Upper lobe of left lung (tissue), 6 donors: Measurements from ENCODE around the gene ADAMTS2. TPM values are rescaled to one million over a fixed set of nuclear protein-coding genes. Genes with fewer than 3 reads are reported as not detected.

ENCODE experiments used
- ATAC-seq, 2 donors: fragments of 200-7000 bp; cut with Tn5 transposase; one replicate each; pipeline ENCODE4 v1.9.1; 2022; ENCODE audit warnings: mild to moderate bottlenecking in 2 of 2, moderate library complexity in 2 of 2; ENCODE audit not compliant: low FRiP score in 2 of 2
- DNase-seq, 2 donors: peaks; one replicate each; pipeline ENCODE4 v3.0.0-alpha.2; 2019 to 2020
- H3K27ac ChIP-seq, 4 donors: fragments of 200-600 bp; sonication (generic); one replicate each; pipeline ENCODE4 v1.5.1; 2016 to 2019
- H3K27me3 ChIP-seq, 4 donors: fragments of 200-600 bp; sonication (generic); one replicate each; pipeline ENCODE4 v1.5.1; 2017 to 2019
- H3K36me3 ChIP-seq, 4 donors: fragments of 200-600 bp; sonication (generic); one replicate each; pipeline ENCODE4 v1.5.1; 2016 to 2019
- H3K4me1 ChIP-seq, 4 donors: fragments of 200-600 bp; sonication (generic); one replicate each; pipeline ENCODE4 v1.5.1; 2018 to 2019
- H3K4me3 ChIP-seq, 4 donors: fragments of 200-600 bp; sonication (generic); one replicate each; pipeline ENCODE4 v1.5.1; 2017 to 2019; ENCODE audit warnings: mild to moderate bottlenecking in 2 of 4, moderate library complexity in 1 of 4
- H3K9me3 ChIP-seq, 4 donors: fragments of 200-600 bp; sonication (generic); one replicate each; pipeline ENCODE4 v1.5.1; 2018 to 2019
- CTCF ChIP-seq, 6 experiments: fragments of 450-650 bp in 4 of 6; fragments of 200-600 bp in 2 of 6; sonication (generic) in 2 of 6; IDR thresholded peaks; one replicate each; pipeline ENCODE4 v1.5.1; 2016 to 2019; ENCODE audit warnings: antibody characterized with exemption in 6 of 6
- EP300 ChIP-seq, 4 donors: sonication (generic); formaldehyde crosslinking; IDR thresholded peaks; one replicate each; pipeline ENCODE4 v1.5.1; 2017; ENCODE audit warnings: antibody characterized with exemption in 4 of 4, control low read depth in 2 of 4
- POLR2A ChIP-seq, 4 donors: fragments of 450-650 bp; IDR thresholded peaks; one replicate each; pipeline ENCODE4 v1.5.1; 2016 to 2017; ENCODE audit warnings: antibody characterized with exemption in 4 of 4, mild to moderate bottlenecking in 2 of 4
- POLR2AphosphoS5 ChIP-seq, 2 donors: sonication (generic); formaldehyde crosslinking; IDR thresholded peaks; one replicate each; pipeline ENCODE4 v1.5.1; 2017; ENCODE audit warnings: antibody characterized with exemption in 2 of 2
- WGBS, 2 donors: methylation state at CpG; one replicate each; pipeline ENCODE4 v1.1.5; 2017 to 2018; 5-methylcytosine and 5-hydroxymethylcytosine counted together
- total RNA-seq, 6 donors: library from RNA; depleted of rRNA in 4 of 6; stranded (reverse); fragments of >200 nt in 4 of 6; gene quantifications; one replicate each; pipeline versions ENCODE4 v1.1.0 to v1.2.1, GENCODE V29; 2016 to 2021
- donor health status: DM: no; HTN: no; CAD: no; lungs with moderate emphysema.
- donor health status: DM: no; HTN: yes; CAD: no; lungs with severe emphysema.

ADAMTS2 gene
- total RNA-seq, 6 donors from 2014 or later = 10.0 to 114 (median 25.7) TPM

GRCh38 chr5:179323026-179323870 is 22.0 kb downstream of the ADAMTS2 start:
- TF ChIP-seq POLR2A (IDR thresholded peaks at IDR 0.05) (no peak), CTCF (IDR thresholded peaks at IDR 0.05) (no peak), EP300 (IDR thresholded peaks at IDR 0.05) (no peak), POLR2AphosphoS5 (IDR thresholded peaks at IDR 0.05) (no peak)
- Histone ChIP-seq H3K4me3 (no peak overlapping the region), H3K36me3 (no peaks in the 10 kb centered on the region), H3K4me1 (peaks cover 0 to 2% (median 0%) of the 10 kb centered on the region in 4 donors), H3K9me3 (no peaks in the 10 kb centered on the region), H3K27me3 (no peaks in the 10 kb centered on the region), H3K27ac (peak overlapping the region in 2 of 4 donors; percentile 10 to 19)
- ATAC-seq (no peak), DNase-seq (peak in 1 of 2 donors; percentile 41)
- WGBS, 2 donors = 53 to 54% methylated on average over 8 to 11 of the region's 11 CpGs

- Histone ChIP-seq H3K27me3 (no peaks in the 10 kb centered on the region), H3K36me3 (no peaks in the 10 kb centered on the region), H3K4me1 (peaks cover 0 to 2% (median 0%) of the 10 kb centered on the region in 4 donors), H3K9me3 (no peaks in the 10 kb centered on the region), H3K27ac (peak overlapping the region in 1 of 4 donors; percentile 10), H3K4me3 (no peak overlapping the region)
- DNase-seq (peak in 1 of 2 donors; percentile 60), ATAC-seq (no peak)
- WGBS, 2 donors = 81 to 82% methylated on average over 9 to 29 of the region's 32 CpGs
- TF ChIP-seq POLR2AphosphoS5 (IDR thresholded peaks at IDR 0.05) = no peak
Observed at GRCh38 chr5:179322071-179323025, 22.9 kb downstream of the ADAMTS2 start.

GRCh38 chr5:179321206-179321987 is 23.9 kb downstream of the ADAMTS2 start:
- Histone ChIP-seq H3K27ac (no peak overlapping the region), H3K27me3 (no peaks in the 10 kb centered on the region), H3K4me3 (no peak overlapping the region), H3K9me3 (no peaks in the 10 kb centered on the region), H3K36me3 (no peaks in the 10 kb centered on the region), H3K4me1 (peaks cover 0 to 2% (median 0%) of the 10 kb centered on the region in 4 donors)
- WGBS, 2 donors = 79 to 81% methylated on average over 13 of the region's 13 CpGs
- DNase-seq = no peak
- ATAC-seq = no peak
- TF ChIP-seq EP300 (IDR thresholded peaks at IDR 0.05) (no peak), CTCF (IDR thresholded peaks at IDR 0.05) (no peak), POLR2AphosphoS5 (IDR thresholded peaks at IDR 0.05) (no peak), POLR2A (IDR thresholded peaks at IDR 0.05) (no peak)

DNA sequence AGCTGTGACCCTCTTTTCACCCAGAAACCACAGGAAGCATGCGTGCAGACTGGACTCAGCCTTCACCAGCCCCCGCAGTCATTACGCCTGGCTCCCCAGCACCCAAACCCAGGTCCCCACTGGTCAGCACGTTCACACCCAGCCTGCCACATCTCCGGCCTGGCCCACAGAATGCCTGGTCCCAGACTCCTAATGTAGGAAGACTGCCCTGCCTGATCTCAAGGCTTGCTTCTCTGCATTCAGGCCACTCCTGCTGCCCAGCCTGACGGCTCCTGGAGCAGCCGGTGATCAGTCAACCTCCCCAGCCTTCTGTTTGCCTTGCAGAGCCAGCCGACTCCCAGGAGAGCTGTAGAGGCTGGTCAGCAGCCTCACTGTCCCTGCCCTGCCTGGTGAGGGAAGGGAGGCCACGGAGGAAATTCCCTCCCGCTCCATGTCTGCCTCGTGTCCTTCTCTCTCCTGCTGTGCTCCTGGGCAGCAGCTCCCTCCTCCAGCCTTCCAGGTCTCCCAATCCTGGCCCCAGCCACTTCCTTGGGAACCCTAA is 25.4 kb downstream of the ADAMTS2 start:
- no peak overlapping the region for H3K4me3 ChIP-seq
- ATAC-seq (peak in 1 of 2 donors; percentile 20), DNase-seq (peak in 1 of 2 donors; percentile 48)
- no peaks in the 10 kb centered on the region for H3K9me3 ChIP-seq
- H3K27ac ChIP-seq = no peak overlapping the region
- TF ChIP-seq POLR2A (IDR thresholded peaks at IDR 0.05) = no peak
- no peak for TF ChIP-seq EP300 (IDR thresholded peaks at IDR 0.05)
- no peak for TF ChIP-seq CTCF (IDR thresholded peaks at IDR 0.05)
- TF ChIP-seq POLR2AphosphoS5 (IDR thresholded peaks at IDR 0.05) = no peak
- H3K4me1 ChIP-seq = peaks cover 0 to 1% (median 0%) of the 10 kb centered on the region in 4 donors
- no peaks in the 10 kb centered on the region for H3K36me3 ChIP-seq
- H3K27me3 ChIP-seq = no peaks in the 10 kb centered on the region
- whole genome bisulfite sequencing, 2 donors = 34 to 50% methylated on average over 11 of the region's 11 CpGs
